ENCODE data around the gene NCAM1.

The NCAM1 gene

DNA sequence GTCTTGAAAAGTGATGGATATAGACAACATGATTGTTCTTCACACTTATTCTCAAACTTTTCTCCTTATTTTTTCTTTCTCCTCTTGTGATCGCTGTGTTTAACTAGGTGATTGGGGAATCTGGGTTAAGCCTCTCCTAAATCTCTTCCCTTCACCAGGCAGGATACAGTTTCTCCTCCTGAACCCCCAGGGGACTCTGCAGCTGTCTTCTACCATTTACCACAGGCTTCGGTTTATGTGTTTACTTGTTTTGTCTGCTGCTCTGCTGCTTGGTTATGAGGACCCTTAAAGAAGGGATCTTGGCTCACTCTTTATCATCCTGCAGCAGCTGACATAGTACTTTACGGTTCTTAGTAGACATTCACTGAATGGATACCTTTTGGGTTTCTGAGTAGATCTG is 124.2 kb downstream of the NCAM1 start:
- Histone ChIP-seq H3K27me3 (ENCODE audit: low read depth, low read length) (peaks cover 5% of the 10 kb centered on the region; the same call in 1 of the 2 replicates), H3K4me2 (ENCODE audit: low read length) (no peak overlapping the region)

GRCh38 chr11:113087706-113088105 is 126.5 kb downstream of the NCAM1 start:
- H3K4me3 ChIP-seq (ENCODE audit: low read length) = no peak overlapping the region
- no peaks in the 10 kb centered on the region for H3K36me3 ChIP-seq (replicated peaks; ENCODE audit: low read depth, low read length)
- H3K4me1 ChIP-seq (ENCODE audit: low read length) = no peaks in the 10 kb centered on the region
- TF ChIP-seq CTCF (IDR thresholded peaks at IDR 0.05; ENCODE audit: low read depth, low read length) (no peak), EZH2phosphoT487 (IDR thresholded peaks at IDR 0.05; ENCODE audit: low read depth) (no peak)
- no peak overlapping the region for H2AFZ ChIP-seq (ENCODE audit: low read depth, low read length)
- no peaks in the 10 kb centered on the region for H3K79me2 ChIP-seq (ENCODE audit: low read length)
- no peak overlapping the region for H3K4me2 ChIP-seq (ENCODE audit: low read length)
- no peaks in the 10 kb centered on the region for H4K20me1 ChIP-seq (ENCODE audit: insufficient read depth, low read length)
- no peak overlapping the region for H3K27ac ChIP-seq (ENCODE audit: low read length)
- H3K9me3 ChIP-seq (ENCODE audit: insufficient read depth, low read length) = no peaks in the 10 kb centered on the region
- H3K9ac ChIP-seq (ENCODE audit: low read length) = no peak overlapping the region
- peaks cover 9% of the 10 kb centered on the region; the same call in 1 of the 2 replicates for H3K27me3 ChIP-seq (ENCODE audit: low read depth, low read length)

More for the DNA sequence above, 124.2 kb downstream of the NCAM1 start:
- H3K9me3 ChIP-seq (ENCODE audit: insufficient read depth, low read length) = no peaks in the 10 kb centered on the region
- no peak overlapping the region for H3K27ac ChIP-seq (ENCODE audit: low read length)
- no peak overlapping the region for H3K4me3 ChIP-seq (ENCODE audit: low read length)
- H2AFZ ChIP-seq (ENCODE audit: low read depth, low read length) = no peak overlapping the region
- TF ChIP-seq CTCF (IDR thresholded peaks at IDR 0.05; ENCODE audit: low read depth, low read length) (no peak), EZH2phosphoT487 (IDR thresholded peaks at IDR 0.05; ENCODE audit: low read depth) (no peak)
- H4K20me1 ChIP-seq (ENCODE audit: insufficient read depth, low read length) = no peaks in the 10 kb centered on the region
- no peaks in the 10 kb centered on the region for H3K79me2 ChIP-seq (ENCODE audit: low read length)
- no peak overlapping the region for H3K9ac ChIP-seq (ENCODE audit: low read length)
- no peaks in the 10 kb centered on the region for H3K4me1 ChIP-seq (ENCODE audit: low read length)
- no peaks in the 10 kb centered on the region for H3K36me3 ChIP-seq (replicated peaks; ENCODE audit: low read depth, low read length)

- no peaks in the 10 kb centered on the region for H4K20me1 ChIP-seq (ENCODE audit: insufficient read depth, low read length)
- H3K4me3 ChIP-seq (ENCODE audit: low read length) = no peak overlapping the region
- no peak overlapping the region for H3K27ac ChIP-seq (ENCODE audit: low read length)
- no peak overlapping the region for H3K9ac ChIP-seq (ENCODE audit: low read length)
- no peak for TF ChIP-seq CTCF (IDR thresholded peaks at IDR 0.05; ENCODE audit: low read depth, low read length)
- TF ChIP-seq EZH2phosphoT487 (IDR thresholded peaks at IDR 0.05; ENCODE audit: low read depth) = no peak
- no peak overlapping the region for H2AFZ ChIP-seq (ENCODE audit: low read depth, low read length)
- H3K9me3 ChIP-seq (ENCODE audit: insufficient read depth, low read length) = no peaks in the 10 kb centered on the region
- no peaks in the 10 kb centered on the region for H3K4me1 ChIP-seq (ENCODE audit: low read length)
- H3K4me2 ChIP-seq (ENCODE audit: low read length) = no peak overlapping the region
- no peaks in the 10 kb centered on the region for H3K36me3 ChIP-seq (replicated peaks; ENCODE audit: low read depth, low read length)
- H3K27me3 ChIP-seq (ENCODE audit: low read depth, low read length) = peaks cover 14% of the 10 kb centered on the region; the same call in 1 of the 2 replicates
- no peaks in the 10 kb centered on the region for H3K79me2 ChIP-seq (ENCODE audit: low read length)
Observed at GRCh38 chr11:113090716-113091480, 129.7 kb downstream of the NCAM1 start.

DNA sequence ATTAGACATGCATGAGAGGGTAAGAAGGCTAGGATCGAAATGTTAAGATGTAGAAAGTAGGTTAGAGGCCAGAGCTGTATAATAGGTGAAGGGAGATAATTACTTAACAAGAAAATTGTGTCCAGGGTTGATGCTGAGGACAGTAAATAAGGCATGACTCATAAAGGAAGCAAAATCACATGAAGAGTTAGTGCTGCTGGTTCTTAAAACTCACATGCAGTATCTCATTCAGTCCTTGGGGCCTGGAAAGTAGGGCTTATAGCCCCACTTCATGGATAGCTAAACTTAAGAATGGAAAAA is 130.2 kb downstream of the NCAM1 start:
- TF ChIP-seq CTCF (IDR thresholded peaks at IDR 0.05; ENCODE audit: low read depth, low read length) = no peak
- no peak for TF ChIP-seq EZH2phosphoT487 (IDR thresholded peaks at IDR 0.05; ENCODE audit: low read depth)
- H3K79me2 ChIP-seq (ENCODE audit: low read length) = no peaks in the 10 kb centered on the region
- peaks cover 14% of the 10 kb centered on the region; the same call in 1 of the 2 replicates for H3K27me3 ChIP-seq (ENCODE audit: low read depth, low read length)
- no peak overlapping the region for H3K27ac ChIP-seq (ENCODE audit: low read length)
- H3K4me2 ChIP-seq (ENCODE audit: low read length) = no peak overlapping the region
- H3K9me3 ChIP-seq (ENCODE audit: insufficient read depth, low read length) = no peaks in the 10 kb centered on the region
- no peak overlapping the region for H3K9ac ChIP-seq (ENCODE audit: low read length)
- no peaks in the 10 kb centered on the region for H4K20me1 ChIP-seq (ENCODE audit: insufficient read depth, low read length)
- H3K4me3 ChIP-seq (ENCODE audit: low read length) = no peak overlapping the region
- H3K36me3 ChIP-seq (replicated peaks; ENCODE audit: low read depth, low read length) = no peaks in the 10 kb centered on the region
- no peaks in the 10 kb centered on the region for H3K4me1 ChIP-seq (ENCODE audit: low read length)
- H2AFZ ChIP-seq (ENCODE audit: low read depth, low read length) = no peak overlapping the region
